Measurements from ENCODE around the gene PREB. TPM values are rescaled to one million over a fixed set of nuclear protein-coding genes. Genes with fewer than 3 reads are reported as not detected.

The PREB gene
- total and polyA plus RNA-seq, 2 of the 13 experiments (the other 11 are each of a cell fraction or from before 2014, with no cell fraction given), result 112 to 192 TPM

DNA sequence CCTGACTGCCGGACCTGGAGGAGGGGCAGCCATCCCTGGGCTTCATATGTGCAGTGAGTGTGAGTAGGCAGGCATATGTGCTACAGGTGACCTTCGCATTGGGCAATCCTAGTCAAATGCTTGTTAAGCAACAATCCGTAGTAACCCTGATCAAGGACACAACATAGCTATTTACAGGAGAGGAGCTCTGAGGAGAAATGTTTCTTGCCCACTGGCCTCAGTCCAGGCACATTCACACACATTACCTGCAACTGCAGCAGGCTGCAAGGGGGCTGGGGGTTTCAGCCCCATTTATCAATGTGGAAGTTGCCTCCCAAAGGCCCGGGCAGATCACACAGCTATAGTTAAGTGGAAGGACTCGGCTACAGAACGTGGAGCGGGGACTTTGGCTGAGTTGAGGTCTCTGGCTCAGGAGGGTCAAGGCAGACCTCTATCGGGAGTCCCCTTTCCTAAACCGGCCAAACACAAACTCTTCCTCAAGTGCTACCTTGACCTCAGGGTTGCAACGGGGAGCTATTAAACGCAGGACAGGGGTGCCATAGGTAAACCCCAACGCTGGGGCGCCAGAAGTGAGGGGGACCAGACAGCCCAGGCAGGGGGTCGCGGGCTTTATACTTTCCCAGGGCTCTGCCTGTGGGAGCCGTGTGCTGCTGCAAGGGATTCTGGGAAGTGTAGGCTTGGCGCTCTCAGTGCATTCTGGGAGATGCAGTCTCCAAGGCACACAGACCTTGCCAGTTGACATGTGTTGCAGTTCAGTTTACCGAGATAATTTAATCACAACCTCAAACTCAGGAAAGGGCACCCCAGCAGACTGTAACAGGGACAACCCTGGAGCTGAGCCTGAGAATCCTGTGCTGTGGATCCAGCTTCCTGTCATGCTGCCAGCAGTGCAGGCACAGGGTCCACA lies 38.4 kb downstream of the PREB start (continued):
- 0 out of 2 replicates have a peak, but pooled peaks have one; percentile 56 for TF ChIP-seq SMAD9 (CRISPR knock-in tag; IDR thresholded peaks at IDR 0.05)
- TF ChIP-seq ZNF317 (CRISPR knock-in tag; IDR thresholded peaks at IDR 0.05), result peak; percentile 88
- TF ChIP-seq, protein P1, sequence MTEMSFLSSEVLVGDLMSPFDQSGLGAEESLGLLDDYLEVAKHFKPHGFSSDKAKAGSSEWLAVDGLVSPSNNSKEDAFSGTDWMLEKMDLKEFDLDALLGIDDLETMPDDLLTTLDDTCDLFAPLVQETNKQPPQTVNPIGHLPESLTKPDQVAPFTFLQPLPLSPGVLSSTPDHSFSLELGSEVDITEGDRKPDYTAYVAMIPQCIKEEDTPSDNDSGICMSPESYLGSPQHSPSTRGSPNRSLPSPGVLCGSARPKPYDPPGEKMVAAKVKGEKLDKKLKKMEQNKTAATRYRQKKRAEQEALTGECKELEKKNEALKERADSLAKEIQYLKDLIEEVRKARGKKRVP (CRISPR knock-in tag; IDR thresholded peaks at IDR 0.05), result peak in 1 of 2 experiments; percentile 84; a peak in 2 of 4 replicates
- TF ChIP-seq, protein P2, sequence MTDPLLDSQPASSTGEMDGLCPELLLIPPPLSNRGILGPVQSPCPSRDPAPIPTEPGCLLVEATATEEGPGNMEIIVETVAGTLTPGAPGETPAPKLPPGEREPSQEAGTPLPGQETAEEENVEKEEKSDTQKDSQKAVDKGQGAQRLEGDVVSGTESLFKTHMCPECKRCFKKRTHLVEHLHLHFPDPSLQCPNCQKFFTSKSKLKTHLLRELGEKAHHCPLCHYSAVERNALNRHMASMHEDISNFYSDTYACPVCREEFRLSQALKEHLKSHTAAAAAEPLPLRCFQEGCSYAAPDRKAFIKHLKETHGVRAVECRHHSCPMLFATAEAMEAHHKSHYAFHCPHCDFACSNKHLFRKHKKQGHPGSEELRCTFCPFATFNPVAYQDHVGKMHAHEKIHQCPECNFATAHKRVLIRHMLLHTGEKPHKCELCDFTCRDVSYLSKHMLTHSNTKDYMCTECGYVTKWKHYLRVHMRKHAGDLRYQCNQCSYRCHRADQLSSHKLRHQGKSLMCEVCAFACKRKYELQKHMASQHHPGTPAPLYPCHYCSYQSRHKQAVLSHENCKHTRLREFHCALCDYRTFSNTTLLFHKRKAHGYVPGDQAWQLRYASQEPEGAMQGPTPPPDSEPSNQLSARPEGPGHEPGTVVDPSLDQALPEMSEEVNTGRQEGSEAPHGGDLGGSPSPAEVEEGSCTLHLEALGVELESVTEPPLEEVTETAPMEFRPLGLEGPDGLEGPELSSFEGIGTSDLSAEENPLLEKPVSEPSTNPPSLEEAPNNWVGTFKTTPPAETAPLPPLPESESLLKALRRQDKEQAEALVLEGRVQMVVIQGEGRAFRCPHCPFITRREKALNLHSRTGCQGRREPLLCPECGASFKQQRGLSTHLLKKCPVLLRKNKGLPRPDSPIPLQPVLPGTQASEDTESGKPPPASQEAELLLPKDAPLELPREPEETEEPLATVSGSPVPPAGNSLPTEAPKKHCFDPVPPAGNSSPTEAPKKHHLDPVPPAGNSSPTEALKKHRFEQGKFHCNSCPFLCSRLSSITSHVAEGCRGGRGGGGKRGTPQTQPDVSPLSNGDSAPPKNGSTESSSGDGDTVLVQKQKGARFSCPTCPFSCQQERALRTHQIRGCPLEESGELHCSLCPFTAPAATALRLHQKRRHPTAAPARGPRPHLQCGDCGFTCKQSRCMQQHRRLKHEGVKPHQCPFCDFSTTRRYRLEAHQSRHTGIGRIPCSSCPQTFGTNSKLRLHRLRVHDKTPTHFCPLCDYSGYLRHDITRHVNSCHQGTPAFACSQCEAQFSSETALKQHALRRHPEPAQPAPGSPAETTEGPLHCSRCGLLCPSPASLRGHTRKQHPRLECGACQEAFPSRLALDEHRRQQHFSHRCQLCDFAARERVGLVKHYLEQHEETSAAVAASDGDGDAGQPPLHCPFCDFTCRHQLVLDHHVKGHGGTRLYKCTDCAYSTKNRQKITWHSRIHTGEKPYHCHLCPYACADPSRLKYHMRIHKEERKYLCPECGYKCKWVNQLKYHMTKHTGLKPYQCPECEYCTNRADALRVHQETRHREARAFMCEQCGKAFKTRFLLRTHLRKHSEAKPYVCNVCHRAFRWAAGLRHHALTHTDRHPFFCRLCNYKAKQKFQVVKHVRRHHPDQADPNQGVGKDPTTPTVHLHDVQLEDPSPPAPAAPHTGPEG (CRISPR knock-in tag; IDR thresholded peaks at IDR 0.05), result no peak; the same call in 1 of the 2 replicates
- TF ChIP-seq ZNF383 (CRISPR knock-in tag; IDR thresholded peaks at IDR 0.05; ENCODE audit: borderline replicate concordance), result no peak
- TF ChIP-seq PAF1 (CRISPR knock-in tag; IDR thresholded peaks at IDR 0.05), result no peak
- TF ChIP-seq FOXA1 (IDR thresholded peaks at IDR 0.05), result no peak
- peak; percentile 90 for TF ChIP-seq FOXA1 (CRISPR knock-in tag; IDR thresholded peaks at IDR 0.05)
- TF ChIP-seq ZNF615 (CRISPR knock-in tag; IDR thresholded peaks at IDR 0.05; ENCODE audit: borderline replicate concordance), result 0 out of 2 replicates have a peak, but pooled peaks have one; percentile 51
- peak; percentile 85 for TF ChIP-seq JARID2 (CRISPR knock-in tag; IDR thresholded peaks at IDR 0.05; ENCODE audit: insufficient replicate concordance)
- TF ChIP-seq ZSCAN30 (CRISPR knock-in tag; IDR thresholded peaks at IDR 0.05), result 0 out of 2 replicates have a peak, but pooled peaks have one; percentile 21
- TF ChIP-seq CREM (IDR thresholded peaks at IDR 0.05), result peak; percentile 45; the same call in 1 of the 2 replicates
- TF ChIP-seq CREM (CRISPR knock-in tag; IDR thresholded peaks at IDR 0.05), result no peak
- TF ChIP-seq, protein P3, sequence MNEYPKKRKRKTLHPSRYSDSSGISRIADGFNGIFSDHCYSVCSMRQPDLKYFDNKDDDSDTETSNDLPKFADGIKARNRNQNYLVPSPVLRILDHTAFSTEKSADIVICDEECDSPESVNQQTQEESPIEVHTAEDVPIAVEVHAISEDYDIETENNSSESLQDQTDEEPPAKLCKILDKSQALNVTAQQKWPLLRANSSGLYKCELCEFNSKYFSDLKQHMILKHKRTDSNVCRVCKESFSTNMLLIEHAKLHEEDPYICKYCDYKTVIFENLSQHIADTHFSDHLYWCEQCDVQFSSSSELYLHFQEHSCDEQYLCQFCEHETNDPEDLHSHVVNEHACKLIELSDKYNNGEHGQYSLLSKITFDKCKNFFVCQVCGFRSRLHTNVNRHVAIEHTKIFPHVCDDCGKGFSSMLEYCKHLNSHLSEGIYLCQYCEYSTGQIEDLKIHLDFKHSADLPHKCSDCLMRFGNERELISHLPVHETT (CRISPR knock-in tag; conservative IDR thresholded peaks at IDR 0.05), result peak; percentile 76; the same call in 1 of the 2 replicates
- peak; percentile 97 for TF ChIP-seq ZNF414 (CRISPR knock-in tag; IDR thresholded peaks at IDR 0.05)
- TF ChIP-seq MED13 (CRISPR knock-in tag; IDR thresholded peaks at IDR 0.05), result peak; percentile 79; the same call in 1 of the 2 replicates
- peak; percentile 68; the same call in 1 of the 2 replicates for TF ChIP-seq HIVEP1 (CRISPR knock-in tag; IDR thresholded peaks at IDR 0.05)
- TF ChIP-seq, protein P4, sequence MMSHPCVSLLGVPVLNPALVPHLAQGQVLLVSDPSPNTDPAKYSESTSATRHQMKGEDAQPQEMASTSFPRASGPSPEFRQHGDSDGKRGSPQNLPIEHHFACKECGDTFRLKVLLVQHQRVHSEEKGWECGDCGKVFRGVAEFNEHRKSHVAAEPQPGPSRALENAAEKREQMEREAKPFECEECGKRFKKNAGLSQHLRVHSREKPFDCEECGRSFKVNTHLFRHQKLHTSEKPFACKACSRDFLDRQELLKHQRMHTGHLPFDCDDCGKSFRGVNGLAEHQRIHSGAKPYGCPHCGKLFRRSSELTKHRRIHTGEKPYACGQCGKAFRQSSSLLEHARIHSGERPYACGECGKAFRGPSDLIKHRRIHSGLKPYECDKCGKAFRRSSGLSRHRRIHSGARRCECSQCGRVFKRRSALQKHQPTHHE (CRISPR knock-in tag; IDR thresholded peaks at IDR 0.05; ENCODE audit: borderline replicate concordance), result peak; percentile 82; the same call in 1 of the 2 replicates

All from HepG2 (cell line).